HG03135 (cell line): ENCODE results near the gene IKBKG.
"Not testable (repeated sequence)": the region's sequence is repeated elsewhere in the genome, so short reads cannot be mapped to it uniquely, and the experiment has no call there.

Experiments
- ATAC-seq: cut with Tn5 transposase; IDR thresholded peaks from one replicate; pipeline ENCODE4 v1.9.1; 2021; ENCODE audit warnings: mild to moderate bottlenecking, moderate library complexity; ENCODE audit not compliant: unreplicated experiment

The IKBKG gene

DNA sequence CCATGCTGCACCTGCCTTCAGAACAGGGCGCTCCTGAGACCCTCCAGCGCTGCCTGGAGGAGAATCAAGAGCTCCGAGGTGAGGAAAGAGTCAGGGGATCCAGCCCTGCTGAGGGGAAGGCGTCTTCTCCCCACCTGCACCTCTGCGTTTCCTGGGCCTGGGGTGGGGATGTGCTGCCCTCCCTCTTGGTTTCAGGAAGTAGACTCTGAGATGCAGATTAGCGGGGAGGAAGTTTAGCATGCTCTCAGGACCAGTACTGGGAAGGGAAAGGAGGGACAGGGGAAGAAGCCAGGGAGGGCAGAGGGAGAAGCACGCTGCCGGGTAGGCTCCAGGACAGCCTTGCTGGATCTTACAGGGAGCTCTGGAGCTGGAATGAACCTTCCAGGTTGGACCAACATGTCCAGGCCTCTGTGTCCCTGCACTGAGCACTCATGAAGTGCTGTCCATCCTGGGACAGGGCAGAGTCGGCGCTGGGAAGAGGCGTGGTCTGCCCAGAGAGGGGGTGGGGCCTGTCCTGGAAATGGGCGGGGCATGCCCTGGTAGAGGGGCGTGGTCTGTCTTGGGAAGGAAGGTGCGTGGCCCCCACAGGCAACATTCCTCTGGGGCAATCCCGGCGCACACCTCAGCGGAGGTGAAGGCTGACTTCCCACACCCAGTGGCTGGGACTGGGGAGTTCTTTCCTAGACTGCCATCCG lies 4.8 kb downstream of the IKBKG start:
- ATAC-seq: not testable (repeated sequence)

DNA sequence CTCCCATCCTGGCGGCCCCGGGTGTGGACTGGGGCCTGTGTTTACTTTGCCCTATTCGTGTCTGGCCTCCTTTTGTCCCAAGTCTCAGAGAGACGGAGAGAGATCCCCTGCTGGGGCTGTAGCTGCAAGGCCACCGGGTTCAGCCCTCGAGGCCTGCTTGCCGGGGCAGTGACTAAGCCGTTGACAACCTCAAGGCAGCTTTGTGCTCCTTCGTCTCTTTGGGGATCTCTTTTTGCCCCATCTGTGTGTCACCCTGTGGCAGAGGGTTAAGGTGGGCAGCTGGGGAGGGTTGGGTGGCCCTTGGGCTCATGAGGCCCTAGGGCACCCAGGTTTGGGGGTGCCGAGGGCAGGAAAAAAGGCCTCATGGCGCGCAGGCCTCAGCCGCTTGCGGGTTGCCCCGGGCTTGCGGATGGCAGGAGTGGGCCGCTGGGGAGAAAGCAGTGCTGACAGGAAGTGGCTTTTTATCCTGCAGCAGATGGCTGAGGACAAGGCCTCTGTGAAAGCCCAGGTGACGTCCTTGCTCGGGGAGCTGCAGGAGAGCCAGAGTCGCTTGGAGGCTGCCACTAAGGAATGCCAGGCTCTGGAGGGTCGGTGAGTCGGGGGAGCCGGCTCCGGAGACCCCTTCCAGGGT lies 10.8 kb downstream of the IKBKG start:
- not testable (repeated sequence) for ATAC-seq

DNA sequence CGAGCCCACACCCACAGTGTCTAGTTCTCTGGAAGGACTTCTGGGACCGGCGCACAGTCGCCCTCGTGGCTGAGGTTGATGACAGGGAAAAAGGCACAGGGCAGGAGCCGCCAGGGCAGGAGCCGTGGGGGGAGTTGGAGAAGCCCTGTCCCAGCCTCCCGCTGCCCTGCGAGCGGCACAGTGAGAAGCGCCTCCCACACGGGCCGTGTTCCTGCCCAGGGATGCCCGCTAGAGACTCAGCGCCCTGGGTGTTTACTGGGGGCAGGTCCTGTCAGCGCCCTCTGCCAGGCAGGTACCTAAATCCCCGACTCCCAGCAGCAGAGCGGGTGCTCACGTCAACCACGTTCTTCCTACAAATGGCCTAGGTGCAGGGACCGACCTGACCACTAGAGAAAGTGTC lies 11.5 kb downstream of the IKBKG start:
- ATAC-seq: not testable (repeated sequence)

DNA sequence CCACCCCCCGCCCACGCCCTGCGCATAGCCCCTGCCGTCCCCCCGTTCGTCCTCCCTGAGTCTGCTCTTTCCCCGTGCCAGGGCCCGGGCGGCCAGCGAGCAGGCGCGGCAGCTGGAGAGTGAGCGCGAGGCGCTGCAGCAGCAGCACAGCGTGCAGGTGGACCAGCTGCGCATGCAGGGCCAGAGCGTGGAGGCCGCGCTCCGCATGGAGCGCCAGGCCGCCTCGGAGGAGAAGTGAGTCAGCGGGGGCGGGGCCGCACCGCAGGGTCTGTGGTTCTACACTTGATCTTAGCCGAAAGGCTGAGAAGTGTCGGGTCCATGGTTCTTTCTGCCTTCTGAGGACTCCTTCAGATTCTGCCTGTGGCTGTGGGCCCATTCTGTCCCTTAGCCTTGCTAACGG lies 12.9 kb downstream of the IKBKG start:
- not testable (repeated sequence) for ATAC-seq

DNA sequence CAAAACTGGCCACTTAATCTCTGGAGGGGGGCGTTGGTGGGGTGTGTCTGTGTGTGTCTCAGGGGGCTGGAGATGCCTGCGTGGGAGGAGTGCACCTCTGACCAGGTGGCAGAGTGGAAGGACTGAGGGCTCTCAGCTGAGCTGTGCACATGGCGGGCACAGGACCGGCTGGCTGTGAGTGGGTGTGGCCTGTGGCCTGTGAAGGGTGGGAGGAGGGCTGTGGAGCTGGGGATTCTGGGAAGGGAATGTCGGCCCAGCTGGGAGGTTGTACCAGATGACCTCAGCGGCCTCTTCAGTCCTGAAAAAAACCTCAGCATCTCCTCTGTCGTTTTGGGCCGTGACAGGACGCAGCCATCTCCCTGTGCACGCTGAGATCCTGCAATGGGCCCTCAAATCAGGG lies 14.9 kb downstream of the IKBKG start:
- ATAC-seq: not testable (repeated sequence)

DNA sequence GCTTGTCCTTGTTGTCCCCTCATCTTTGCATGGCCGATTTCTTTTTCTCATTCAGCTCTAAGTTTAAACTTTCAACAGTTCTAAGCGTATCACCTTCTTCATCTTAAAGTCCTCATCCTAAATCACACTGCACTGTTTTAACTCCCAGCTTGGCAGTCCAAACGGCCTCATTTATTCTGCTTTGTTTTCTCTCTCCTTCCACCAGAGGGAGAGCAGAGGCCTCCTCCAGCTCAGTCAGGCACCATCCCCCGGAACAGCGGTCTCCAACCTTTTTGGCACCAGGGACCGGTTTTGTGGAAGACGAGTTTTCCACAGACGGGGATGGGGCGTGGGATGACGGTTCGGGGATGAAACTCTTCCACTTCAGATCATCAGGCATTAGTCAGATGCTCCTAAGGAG lies 22.9 kb downstream of the IKBKG start:
- not testable (repeated sequence) for ATAC-seq

DNA sequence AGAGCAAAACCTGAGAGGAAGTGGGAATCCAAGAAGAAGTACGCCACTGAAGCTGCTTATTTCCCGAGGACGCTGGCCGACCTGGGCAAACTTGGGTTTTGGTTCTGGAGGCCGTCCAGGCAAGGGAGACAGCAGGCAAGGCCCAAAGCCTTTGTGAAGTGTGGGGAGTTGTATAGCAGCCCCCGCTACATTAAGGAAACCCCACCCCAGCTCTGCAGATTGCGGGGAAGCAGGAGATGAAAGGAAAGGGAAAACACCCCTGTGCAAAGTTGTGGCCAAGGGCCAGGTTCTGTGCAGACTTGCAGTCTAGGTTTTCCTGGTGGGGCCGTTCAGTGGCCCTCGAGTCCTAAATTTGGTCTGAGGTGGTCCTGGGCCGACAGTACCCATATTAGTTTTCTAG lies 25.6 kb downstream of the IKBKG start:
- ATAC-seq: not testable (repeated sequence)

DNA sequence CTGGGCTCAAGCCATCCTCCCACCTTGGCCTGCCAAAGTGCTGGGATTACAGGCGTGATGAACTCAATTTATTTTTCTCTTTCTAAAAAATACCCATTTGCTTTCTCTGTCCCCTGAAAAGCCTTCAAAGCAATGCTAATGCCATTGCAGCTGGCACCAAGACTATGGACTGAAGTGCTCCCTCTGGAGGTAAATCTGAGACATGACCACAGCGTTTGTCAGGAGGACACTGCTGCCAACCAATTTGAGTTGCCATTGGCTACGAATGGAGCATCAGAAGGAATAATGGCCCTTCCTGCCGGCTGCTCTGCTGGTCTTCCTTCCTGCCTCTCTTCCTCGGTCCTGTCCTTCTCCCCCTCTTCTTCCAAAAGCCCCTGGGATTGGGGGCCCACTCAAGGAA lies 27.7 kb downstream of the IKBKG start:
- not testable (repeated sequence) for ATAC-seq

DNA sequence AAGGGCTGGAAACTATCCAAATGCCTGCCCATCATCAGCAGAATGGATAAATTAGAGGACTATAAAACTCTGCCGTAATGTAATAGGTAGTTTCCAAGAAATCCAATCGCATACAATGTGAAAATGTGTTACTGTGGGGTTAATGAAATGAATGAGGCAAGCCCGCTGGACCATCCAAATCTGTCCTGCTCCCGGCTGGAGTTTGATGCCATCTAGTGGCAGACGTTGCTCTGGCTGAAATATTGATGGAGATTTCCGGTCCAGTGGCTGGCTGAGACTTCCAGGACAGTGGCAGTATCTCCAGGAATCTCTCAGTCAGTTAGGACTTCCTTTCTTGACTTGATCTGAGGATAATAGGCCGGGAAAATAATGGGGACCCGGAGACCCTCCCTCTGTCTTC lies 35.6 kb downstream of the IKBKG start:
- not testable (repeated sequence) for ATAC-seq

DNA sequence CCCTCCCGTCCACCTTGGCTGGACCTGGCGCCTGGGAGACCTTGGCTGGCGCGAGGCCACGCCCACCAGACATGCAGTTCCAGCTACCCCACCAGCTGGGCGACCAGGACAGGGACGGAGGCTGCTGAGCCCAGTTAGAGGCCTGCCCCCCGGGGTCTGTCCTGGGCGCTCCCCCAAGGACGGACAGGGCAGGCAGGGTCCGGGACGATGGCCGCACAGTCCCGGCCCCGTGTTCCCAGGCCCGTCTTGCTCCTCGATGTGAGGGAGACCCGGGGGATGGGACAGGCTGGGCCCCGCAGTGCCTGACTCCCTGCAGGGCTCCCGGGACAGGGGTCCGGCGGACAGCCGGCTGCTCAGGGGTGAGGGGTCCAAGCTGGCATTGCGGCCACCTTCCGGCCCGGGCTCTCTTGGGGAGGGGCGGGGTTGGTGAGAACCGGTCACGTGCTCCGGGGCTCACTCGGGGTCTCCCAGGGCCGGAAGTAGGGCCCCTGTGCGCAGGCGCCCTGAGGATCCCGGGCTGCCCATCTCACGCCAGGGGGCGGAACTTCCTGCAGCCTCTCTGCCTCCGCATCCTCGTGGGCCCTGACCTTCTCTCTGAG lies 37.3 kb downstream of the IKBKG start, which contains the start of gene CTAG1A:
TSS of gene CTAG1A (plus strand) at position 549 of the 599 bp plus-strand sequence. CDS start 74 bp downstream, outside the sequence.
- ATAC-seq: not testable (repeated sequence)

DNA sequence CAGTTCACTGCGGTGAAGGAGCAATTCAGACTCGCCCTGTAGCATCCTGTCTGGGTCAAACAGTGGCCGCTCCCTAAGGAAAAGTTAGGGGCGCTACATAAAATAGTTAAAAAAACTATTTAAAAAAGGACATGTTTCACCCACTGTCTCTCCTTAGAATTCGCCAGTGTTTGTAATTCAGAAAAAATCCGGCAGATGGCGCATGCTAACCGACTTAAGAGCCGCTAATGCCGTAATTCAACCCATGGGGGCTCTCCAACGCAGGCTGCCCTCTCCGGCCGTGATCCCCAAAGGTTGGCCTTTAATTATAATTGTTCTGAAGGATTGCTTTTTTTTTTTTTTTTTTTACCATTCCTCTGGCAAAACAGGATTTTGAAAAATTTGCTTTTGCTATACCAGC lies 43.0 kb downstream of the IKBKG start:
- ATAC-seq: not testable (repeated sequence)

DNA sequence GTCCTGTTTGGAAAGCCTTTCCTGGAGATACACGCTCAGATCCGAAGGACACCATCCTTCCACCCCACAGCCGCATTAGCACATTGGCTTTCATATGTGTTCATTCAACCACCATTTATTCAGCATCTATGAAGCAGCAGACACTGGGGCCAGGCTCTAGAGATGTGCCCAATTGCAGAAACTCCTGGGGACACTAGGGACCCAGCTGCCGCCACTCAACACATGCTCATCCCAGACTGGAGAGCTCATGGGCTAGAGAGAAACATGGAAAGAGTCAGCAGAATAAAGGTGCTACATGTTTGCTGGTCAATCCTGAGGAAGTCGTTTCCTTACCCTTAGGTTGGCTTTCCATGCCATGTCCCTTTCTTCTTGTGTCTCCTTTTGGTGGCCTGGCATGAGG lies 45.1 kb downstream of the IKBKG start:
- ATAC-seq: no peak

DNA sequence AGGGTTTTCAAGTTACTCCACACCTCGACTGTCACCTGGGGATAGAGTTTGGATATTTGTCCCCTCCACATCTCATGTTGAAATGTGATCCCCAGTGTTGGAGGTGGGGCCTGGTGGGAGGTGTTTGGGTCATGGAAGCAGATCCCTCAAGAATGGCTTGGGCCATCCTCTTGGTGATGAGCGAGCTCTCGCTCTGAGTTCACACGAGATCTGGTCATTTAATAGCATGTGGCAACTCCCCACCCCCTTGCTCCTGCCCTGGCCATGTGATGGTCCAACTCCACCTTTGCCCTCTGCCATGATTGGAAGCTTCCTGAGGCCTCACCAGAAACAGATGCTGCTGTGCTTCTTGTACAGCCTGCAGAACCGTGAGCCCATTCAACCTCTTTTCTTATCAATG lies 45.8 kb downstream of the IKBKG start:
- no peak for ATAC-seq

DNA sequence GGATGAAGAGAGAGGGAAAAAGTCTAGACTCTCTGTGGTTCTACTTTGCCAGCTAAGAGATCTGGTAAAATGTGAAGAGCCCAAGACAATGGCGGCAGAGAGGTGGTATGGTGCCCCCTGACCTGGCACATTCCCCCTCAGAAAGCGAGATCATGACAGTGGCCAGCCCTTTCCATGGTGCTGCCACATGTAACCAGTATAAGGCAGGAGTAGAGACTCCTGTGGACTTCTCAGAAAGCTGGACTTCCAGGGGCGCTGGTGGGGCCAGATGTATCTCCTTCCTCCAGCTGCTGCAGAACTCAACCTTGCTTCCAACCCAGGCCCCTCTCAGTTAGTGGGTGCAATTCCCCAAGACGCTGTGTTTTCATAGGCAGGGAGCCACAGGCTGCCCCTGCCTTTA lies 47.1 kb downstream of the IKBKG start:
- ATAC-seq: no peak

DNA sequence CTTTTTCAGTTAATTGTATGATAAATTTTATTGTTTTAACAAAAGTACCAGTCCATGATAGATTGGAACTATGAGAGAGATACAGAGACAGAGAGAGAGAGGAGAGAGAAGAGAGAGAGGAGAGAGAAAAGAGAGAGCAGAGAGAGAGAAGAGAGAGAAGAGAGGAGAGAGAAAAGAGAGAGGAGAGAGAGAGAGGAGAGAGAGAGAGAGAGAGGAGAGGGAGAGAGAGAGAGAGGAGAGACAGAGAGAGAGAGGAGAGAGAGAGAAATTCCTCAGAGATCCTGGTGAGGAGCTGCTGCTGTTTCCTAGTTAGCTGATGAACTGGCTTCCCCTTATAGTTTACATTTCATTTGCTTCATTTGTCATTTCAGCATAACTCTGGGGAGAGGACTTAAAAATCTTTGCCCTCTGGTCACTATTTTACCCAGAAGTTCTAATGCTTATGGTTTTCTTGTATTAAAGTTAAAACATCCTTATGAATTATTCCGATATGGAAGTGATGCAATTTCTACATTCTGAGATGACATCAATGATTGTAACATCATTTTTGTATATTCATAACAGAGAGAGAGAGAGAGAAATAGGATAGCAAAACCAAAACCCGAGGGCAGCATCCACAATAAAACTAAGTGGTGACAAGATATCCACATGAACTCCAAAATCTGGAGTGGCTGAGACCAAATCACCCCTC lies 48.3 kb downstream of the IKBKG start:
- no peak for ATAC-seq

DNA sequence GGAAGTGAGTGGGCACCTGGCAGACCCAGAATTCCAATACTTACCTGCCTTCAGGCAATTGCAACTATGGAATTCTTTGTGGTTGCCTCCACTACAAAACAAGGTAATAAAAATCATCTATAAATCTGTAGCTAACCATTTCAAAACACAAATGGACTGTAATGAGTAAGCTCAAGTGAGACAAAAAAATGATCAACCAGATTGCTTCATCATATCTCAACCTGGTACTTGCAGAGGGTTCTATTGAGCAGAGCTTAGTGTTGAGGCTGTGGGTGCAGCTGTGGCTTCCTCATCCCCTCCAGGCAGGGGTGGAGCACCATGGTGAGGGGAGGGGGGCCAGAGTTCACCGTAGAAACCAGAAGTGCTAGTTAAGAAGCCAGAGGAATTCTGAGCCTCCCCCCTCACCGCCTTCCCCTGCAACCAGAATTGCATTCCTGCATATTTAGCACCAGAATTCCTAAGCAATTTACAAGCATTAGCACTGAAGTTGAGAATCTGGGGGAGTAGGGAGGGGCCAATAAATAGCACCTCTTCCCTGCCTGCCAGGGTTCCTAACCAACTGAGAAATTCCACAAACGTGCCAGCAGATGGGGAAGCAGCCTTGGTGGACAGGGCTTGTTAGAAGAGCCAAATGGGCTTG lies 49.0 kb downstream of the IKBKG start:
- no peak for ATAC-seq

DNA sequence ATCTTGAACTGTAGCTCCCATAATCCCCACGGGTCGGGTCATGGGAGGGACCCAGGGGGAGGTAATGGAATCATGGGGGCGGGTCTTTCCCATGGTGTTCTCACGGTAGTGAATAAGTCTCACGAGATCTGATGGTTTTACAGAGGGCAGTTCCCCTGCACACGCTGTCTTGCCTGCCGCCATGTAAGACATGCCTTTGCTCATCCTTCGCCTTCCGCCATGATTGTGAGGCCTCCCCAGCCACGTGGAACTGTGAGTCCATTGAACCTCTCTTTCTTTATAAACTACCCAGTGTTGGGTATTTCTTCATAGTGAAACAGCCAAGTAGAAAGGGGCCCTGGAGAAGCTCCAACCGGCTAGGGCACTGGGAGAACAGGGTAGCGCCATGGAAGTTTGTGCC lies 49.8 kb downstream of the IKBKG start:
- ATAC-seq: no peak

DNA sequence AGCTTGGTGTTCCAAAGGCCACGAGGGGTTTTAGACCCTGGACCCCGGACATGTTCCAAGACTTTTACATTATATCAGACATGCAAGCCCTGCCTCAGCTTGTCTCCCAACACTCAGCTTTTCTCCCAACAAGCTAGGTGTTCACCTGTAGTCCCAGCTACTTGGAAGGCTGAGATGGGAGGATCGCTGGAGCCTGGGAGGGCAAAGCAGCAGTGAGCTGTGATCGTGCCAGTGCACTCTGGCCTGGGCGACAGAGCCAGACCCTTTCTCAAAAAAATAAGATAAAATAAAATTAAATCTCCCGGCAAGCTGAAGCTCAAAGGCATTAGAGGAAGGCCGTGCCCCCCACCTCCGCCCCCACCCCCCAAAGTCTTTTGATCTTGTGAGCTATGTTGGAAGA lies 51.2 kb downstream of the IKBKG start:
- ATAC-seq: no peak

DNA sequence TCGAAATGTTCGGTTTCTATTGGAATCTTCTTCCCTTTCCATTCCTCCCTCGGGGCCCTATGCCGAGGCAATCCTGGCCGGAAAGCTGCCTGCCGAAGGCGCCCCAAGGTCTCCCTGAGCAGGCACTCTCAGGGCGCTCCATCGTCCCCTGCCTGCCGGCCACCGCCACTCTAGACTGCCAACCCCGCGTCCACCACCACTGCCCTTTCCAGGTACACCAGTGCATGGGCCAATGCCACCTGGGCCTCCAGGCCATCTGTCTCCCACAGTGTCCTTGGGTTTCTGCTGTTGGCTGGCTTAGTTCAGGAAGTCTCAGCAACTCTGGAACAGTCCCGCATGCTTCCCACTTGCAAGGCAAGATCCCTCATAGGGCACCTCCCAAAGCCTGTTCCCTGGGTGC lies 52.1 kb downstream of the IKBKG start:
- ATAC-seq: no peak

DNA sequence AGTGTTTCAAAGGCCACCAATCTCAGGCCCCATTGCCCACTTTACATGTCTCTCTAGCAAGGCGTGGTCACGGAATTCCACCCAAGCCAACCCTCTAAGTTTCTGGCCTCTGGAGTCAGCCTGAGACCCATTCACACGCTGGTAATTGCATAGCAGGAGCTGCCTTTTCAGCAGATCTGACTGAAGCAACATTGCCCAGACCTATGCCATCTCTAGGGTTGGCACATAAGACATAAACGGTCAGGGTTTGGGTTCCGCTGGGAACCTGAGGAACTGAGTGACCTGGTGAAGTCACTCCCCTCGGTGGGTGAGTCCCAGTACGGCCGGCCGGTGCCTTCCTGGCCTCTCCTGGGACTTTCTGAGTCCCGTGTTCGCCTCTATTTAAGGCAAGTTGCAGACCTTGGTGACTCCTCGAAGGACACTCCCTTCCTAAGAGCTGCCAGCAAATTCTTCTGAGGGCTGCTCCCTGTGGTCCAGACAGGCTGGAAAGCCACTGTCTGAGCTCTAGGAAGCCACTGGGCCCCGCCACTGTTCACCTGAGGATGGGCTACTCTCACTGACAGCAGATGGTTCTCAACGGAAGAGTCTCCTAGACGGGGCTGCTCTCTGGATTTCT lies 53.4 kb downstream of the IKBKG start:
- no peak for ATAC-seq

DNA sequence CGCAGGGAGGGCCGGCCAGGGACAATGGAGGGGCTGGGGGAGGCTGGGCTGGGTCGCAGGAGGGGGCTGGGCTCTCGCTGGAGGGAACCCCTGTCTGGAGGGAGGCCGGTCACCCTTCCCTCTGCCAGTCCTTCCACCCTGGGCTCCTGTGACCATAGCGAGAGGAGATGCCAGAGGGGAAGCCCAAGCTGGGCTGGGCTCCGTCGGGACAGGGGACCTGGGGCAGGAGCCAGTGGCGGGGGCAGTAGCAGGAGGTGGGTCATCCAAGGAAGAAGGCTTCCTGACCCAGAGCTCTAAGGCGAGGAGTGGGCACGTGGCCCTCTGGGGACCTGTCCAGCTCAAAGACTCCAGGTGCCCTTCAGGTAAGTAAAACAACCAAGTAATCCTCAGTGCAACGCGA lies 54.8 kb downstream of the IKBKG start:
- no peak for ATAC-seq
